ENCODE data around the gene NUP205.

Gene NUP205

GRCh38 chr7:135616136-135616535, 58.4 kb downstream of the NUP205 start:
- H3K27me3 ChIP-seq (ENCODE audit: control insufficient read depth in 3 of 3, insufficient read depth in 3 of 3, low read depth in 1 of 3, low read length in 3 of 3) = no peaks in the 10 kb centered on the region
- peaks cover 14 to 96% of the 10 kb centered on the region in 2 donors for H3K36me3 ChIP-seq (replicated peaks in 1 of 2; ENCODE audit: control insufficient read depth in 2 of 2, insufficient read depth in 2 of 2, low read length in 2 of 2)
- no peaks in the 10 kb centered on the region for H3K4me1 ChIP-seq (ENCODE audit: control insufficient read depth in 2 of 2, insufficient read depth in 1 of 2, low read depth in 1 of 2, low read length in 2 of 2)
- no peak overlapping the region for H3K23ac ChIP-seq (ENCODE audit: low read depth, low read length, poor library complexity)
- no peak overlapping the region for H3K4ac ChIP-seq (ENCODE audit: low read length)
- H3K4me3 ChIP-seq (ENCODE audit: low read length in 2 of 2) = no peak overlapping the region
- no peak overlapping the region for H2BK5ac ChIP-seq (ENCODE audit: low read length)
- no peak overlapping the region for H3K9ac ChIP-seq (ENCODE audit: low read depth, low read length, poor library complexity)
- H3K18ac ChIP-seq (ENCODE audit: low read length) = no peak overlapping the region
- H3K4me2 ChIP-seq (ENCODE audit: insufficient read depth, low read length, poor library complexity, severe bottlenecking) = no peak overlapping the region
- H2BK120ac ChIP-seq (ENCODE audit: low read depth, low read length) = no peak overlapping the region
- H3K79me1 ChIP-seq (ENCODE audit: low read depth, low read length) = no peaks in the 10 kb centered on the region
- no peaks in the 10 kb centered on the region for H3K9me3 ChIP-seq (replicated peaks in 1 of 2; ENCODE audit: control insufficient read depth in 2 of 2, insufficient read depth in 1 of 2, low read depth in 1 of 2, low read length in 2 of 2)
- H2BK12ac ChIP-seq (ENCODE audit: low read length) = no peak overlapping the region
- no CpG with 5 or more reads among the region's 1 CpG for WGBS, 2 donors (ENCODE audit: extremely low coverage in 2 of 2, insufficient read length in 2 of 2, insufficient replicate concordance in 1 of 2)
- H4K8ac ChIP-seq (ENCODE audit: low read depth, low read length) = no peak overlapping the region
- no peak overlapping the region for H3K14ac ChIP-seq (ENCODE audit: low read length)
- no peak for DNase-seq (ENCODE audit: low spot score)
- H4K91ac ChIP-seq (ENCODE audit: low read depth, low read length, poor library complexity) = no peak overlapping the region
- H3K27ac ChIP-seq (replicated peaks; ENCODE audit: low read length) = no peak overlapping the region
- H2AK5ac ChIP-seq (ENCODE audit: low read depth, low read length) = no peak overlapping the region
- no peak overlapping the region for H2BK15ac ChIP-seq (ENCODE audit: low read length)
- no peak overlapping the region for H2AFZ ChIP-seq (ENCODE audit: low read length)

GRCh38 chr7:135617781-135618180, 60.1 kb downstream of the NUP205 start:
- no peak overlapping the region for H3K27ac ChIP-seq (replicated peaks; ENCODE audit: low read length)
- WGBS, 2 donors (ENCODE audit: extremely low coverage in 2 of 2, insufficient read length in 2 of 2, insufficient replicate concordance in 1 of 2) = no CpG with 5 or more reads among the region's 2 CpGs

DNA sequence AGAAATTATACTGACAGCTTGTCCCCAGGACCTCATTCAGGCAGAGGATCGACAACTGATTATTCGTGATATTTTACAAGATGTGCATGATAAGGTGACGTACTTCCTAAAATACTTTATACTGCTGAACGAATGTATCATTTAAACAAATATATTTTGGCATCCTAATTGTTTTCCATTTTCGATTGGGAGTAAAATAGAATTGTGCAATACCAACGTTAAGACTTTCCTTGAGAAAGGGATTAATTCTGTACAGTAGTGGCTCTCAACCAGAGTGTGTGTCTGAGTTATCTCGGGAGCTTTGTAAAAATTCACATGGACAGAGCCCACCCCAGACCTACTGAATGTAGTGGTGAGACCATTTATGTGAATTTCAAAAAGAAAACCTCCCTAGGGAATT, 60.8 kb downstream of the NUP205 start:
- no peak overlapping the region for H2BK15ac ChIP-seq (ENCODE audit: low read length)
- no peak overlapping the region for H3K14ac ChIP-seq (ENCODE audit: low read length)
- no peak overlapping the region for H3K27ac ChIP-seq (replicated peaks; ENCODE audit: low read length)
- WGBS, 2 donors (ENCODE audit: extremely low coverage in 2 of 2, insufficient read length in 2 of 2, insufficient replicate concordance in 1 of 2) = no CpG with 5 or more reads among the region's 7 CpGs
- no peak overlapping the region for H2AK5ac ChIP-seq (ENCODE audit: low read depth, low read length)
- no peak for DNase-seq (ENCODE audit: low spot score)
- H3K4ac ChIP-seq (ENCODE audit: low read length) = no peak overlapping the region
- no peak overlapping the region for H3K23ac ChIP-seq (ENCODE audit: low read depth, low read length, poor library complexity)
- no peak overlapping the region for H2BK120ac ChIP-seq (ENCODE audit: low read depth, low read length)
- H3K36me3 ChIP-seq (replicated peaks in 1 of 2; ENCODE audit: control insufficient read depth in 2 of 2, insufficient read depth in 2 of 2, low read length in 2 of 2) = peaks cover 19 to 98% of the 10 kb centered on the region in 2 donors
- H3K79me1 ChIP-seq (ENCODE audit: low read depth, low read length) = no peaks in the 10 kb centered on the region
- no peaks in the 10 kb centered on the region for H3K4me1 ChIP-seq (ENCODE audit: control insufficient read depth in 2 of 2, insufficient read depth in 1 of 2, low read depth in 1 of 2, low read length in 2 of 2)
- H3K4me2 ChIP-seq (ENCODE audit: insufficient read depth, low read length, poor library complexity, severe bottlenecking) = no peak overlapping the region
- no peak overlapping the region for H3K18ac ChIP-seq (ENCODE audit: low read length)
- H4K91ac ChIP-seq (ENCODE audit: low read depth, low read length, poor library complexity) = no peak overlapping the region
- H4K8ac ChIP-seq (ENCODE audit: low read depth, low read length) = no peak overlapping the region
- H2BK12ac ChIP-seq (ENCODE audit: low read length) = no peak overlapping the region
- no peaks in the 10 kb centered on the region for H3K27me3 ChIP-seq (ENCODE audit: control insufficient read depth in 3 of 3, insufficient read depth in 3 of 3, low read depth in 1 of 3, low read length in 3 of 3)
- H2BK5ac ChIP-seq (ENCODE audit: low read length) = no peak overlapping the region
- H3K4me3 ChIP-seq (ENCODE audit: low read length in 2 of 2) = no peak overlapping the region
- no peak overlapping the region for H2AFZ ChIP-seq (ENCODE audit: low read length)
- H3K9ac ChIP-seq (ENCODE audit: low read depth, low read length, poor library complexity) = no peak overlapping the region
- H3K9me3 ChIP-seq (replicated peaks in 1 of 2; ENCODE audit: control insufficient read depth in 2 of 2, insufficient read depth in 1 of 2, low read depth in 1 of 2, low read length in 2 of 2) = no peaks in the 10 kb centered on the region

More at GRCh38 chr7:135617781-135618180, 60.1 kb downstream of the NUP205 start:
- Histone ChIP-seq H3K23ac (ENCODE audit: low read depth, low read length, poor library complexity) (no peak overlapping the region), H3K4me1 (ENCODE audit: control insufficient read depth in 2 of 2, insufficient read depth in 1 of 2, low read depth in 1 of 2, low read length in 2 of 2) (no peaks in the 10 kb centered on the region), H3K9me3 (replicated peaks in 1 of 2; ENCODE audit: control insufficient read depth in 2 of 2, insufficient read depth in 1 of 2, low read depth in 1 of 2, low read length in 2 of 2) (no peaks in the 10 kb centered on the region), H2BK5ac (ENCODE audit: low read length) (no peak overlapping the region), H2AFZ (ENCODE audit: low read length) (no peak overlapping the region), H3K79me1 (ENCODE audit: low read depth, low read length) (no peaks in the 10 kb centered on the region), H4K91ac (ENCODE audit: low read depth, low read length, poor library complexity) (no peak overlapping the region), H3K36me3 (replicated peaks in 1 of 2; ENCODE audit: control insufficient read depth in 2 of 2, insufficient read depth in 2 of 2, low read length in 2 of 2) (peaks cover 18 to 94% of the 10 kb centered on the region in 2 donors), H4K8ac (ENCODE audit: low read depth, low read length) (no peak overlapping the region), H3K27me3 (ENCODE audit: control insufficient read depth in 3 of 3, insufficient read depth in 3 of 3, low read depth in 1 of 3, low read length in 3 of 3) (no peaks in the 10 kb centered on the region), H3K14ac (ENCODE audit: low read length) (no peak overlapping the region), H2BK120ac (ENCODE audit: low read depth, low read length) (no peak overlapping the region), H3K18ac (ENCODE audit: low read length) (no peak overlapping the region), H3K4ac (ENCODE audit: low read length) (no peak overlapping the region), H2BK15ac (ENCODE audit: low read length) (no peak overlapping the region), H3K4me3 (ENCODE audit: low read length in 2 of 2) (no peak overlapping the region), H2BK12ac (ENCODE audit: low read length) (no peak overlapping the region), H3K4me2 (ENCODE audit: insufficient read depth, low read length, poor library complexity, severe bottlenecking) (no peak overlapping the region), H3K9ac (ENCODE audit: low read depth, low read length, poor library complexity) (no peak overlapping the region), H2AK5ac (ENCODE audit: low read depth, low read length) (no peak overlapping the region)
- no peak for DNase-seq (ENCODE audit: low spot score)

- no peak overlapping the region for H2BK12ac ChIP-seq (ENCODE audit: low read length)
- WGBS, 2 donors (ENCODE audit: extremely low coverage in 2 of 2, insufficient read length in 2 of 2, insufficient replicate concordance in 1 of 2) = no CpG with 5 or more reads among the region's 2 CpGs
- no peak overlapping the region for H3K14ac ChIP-seq (ENCODE audit: low read length)
- H2BK120ac ChIP-seq (ENCODE audit: low read depth, low read length) = no peak overlapping the region
- no peaks in the 10 kb centered on the region for H3K79me1 ChIP-seq (ENCODE audit: low read depth, low read length)
- H3K9ac ChIP-seq (ENCODE audit: low read depth, low read length, poor library complexity) = no peak overlapping the region
- H3K4ac ChIP-seq (ENCODE audit: low read length) = no peak overlapping the region
- H3K9me3 ChIP-seq (replicated peaks in 1 of 2; ENCODE audit: control insufficient read depth in 2 of 2, insufficient read depth in 1 of 2, low read depth in 1 of 2, low read length in 2 of 2) = no peaks in the 10 kb centered on the region
- H3K23ac ChIP-seq (ENCODE audit: low read depth, low read length, poor library complexity) = no peak overlapping the region
- no peak overlapping the region for H2BK15ac ChIP-seq (ENCODE audit: low read length)
- no peak for DNase-seq (ENCODE audit: low spot score)
- H3K4me3 ChIP-seq (ENCODE audit: low read length in 2 of 2) = no peak overlapping the region
- H2AFZ ChIP-seq (ENCODE audit: low read length) = no peak overlapping the region
- H4K8ac ChIP-seq (ENCODE audit: low read depth, low read length) = no peak overlapping the region
- no peak overlapping the region for H2BK5ac ChIP-seq (ENCODE audit: low read length)
- H3K18ac ChIP-seq (ENCODE audit: low read length) = no peak overlapping the region
- H3K4me1 ChIP-seq (ENCODE audit: control insufficient read depth in 2 of 2, insufficient read depth in 1 of 2, low read depth in 1 of 2, low read length in 2 of 2) = no peaks in the 10 kb centered on the region
- H3K27me3 ChIP-seq (ENCODE audit: control insufficient read depth in 3 of 3, insufficient read depth in 3 of 3, low read depth in 1 of 3, low read length in 3 of 3) = no peaks in the 10 kb centered on the region
- no peak overlapping the region for H3K4me2 ChIP-seq (ENCODE audit: insufficient read depth, low read length, poor library complexity, severe bottlenecking)
- H2AK5ac ChIP-seq (ENCODE audit: low read depth, low read length) = no peak overlapping the region
- no peak overlapping the region for H3K27ac ChIP-seq (replicated peaks; ENCODE audit: low read length)
- H4K91ac ChIP-seq (ENCODE audit: low read depth, low read length, poor library complexity) = no peak overlapping the region
- H3K36me3 ChIP-seq (replicated peaks in 1 of 2; ENCODE audit: control insufficient read depth in 2 of 2, insufficient read depth in 2 of 2, low read length in 2 of 2) = peaks cover 23 to 97% of the 10 kb centered on the region in 2 donors
Measured at GRCh38 chr7:135620447-135620846, 62.7 kb downstream of the NUP205 start.

Data from neuronal stem cell (in vitro differentiated cells).